OCI-LY7 (cell line): ENCODE data around the gene MAP4.

Source experiments
- EZH2phosphoT487 ChIP-seq: fragments of 200-600 bp; sonication (generic); IDR thresholded peaks from 2 replicates; pipeline ENCODE4 v1.6.1; 2018; ENCODE audit warnings: low read depth, borderline replicate concordance, mild to moderate bottlenecking, mixed run types, antibody characterized with exemption, low read length, moderate library complexity, mixed read lengths
- TF ChIP-seq, protein P1 (sequence below): fragments of 200-600 bp; sonication (generic); conservative IDR thresholded peaks from 2 replicates; pipeline ENCODE4 v1.5.1; 2014; ENCODE audit warnings: mild to moderate bottlenecking, antibody characterized with exemption, low read length, moderate library complexity, mixed read lengths

DNA sequence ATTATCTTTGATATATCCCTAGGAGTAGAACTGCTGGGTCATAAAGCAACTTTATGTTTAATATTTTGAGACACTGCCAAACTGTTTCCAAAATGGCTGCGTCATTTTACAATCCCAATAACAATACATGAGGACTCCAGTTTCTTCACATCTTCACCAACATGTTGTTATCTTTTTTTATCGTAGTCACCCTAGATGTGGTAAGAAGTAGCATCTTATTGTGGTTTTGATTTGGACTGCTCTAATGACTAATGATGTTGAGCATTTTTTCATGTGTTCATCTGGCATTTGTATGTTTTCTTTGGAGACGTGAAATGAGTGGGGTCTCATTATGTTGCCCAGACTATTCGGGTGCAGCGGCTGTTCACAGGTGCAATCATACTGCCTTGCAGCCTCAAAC, 83.8 kb downstream of the MAP4 start:
- TF ChIP-seq, protein P1, sequence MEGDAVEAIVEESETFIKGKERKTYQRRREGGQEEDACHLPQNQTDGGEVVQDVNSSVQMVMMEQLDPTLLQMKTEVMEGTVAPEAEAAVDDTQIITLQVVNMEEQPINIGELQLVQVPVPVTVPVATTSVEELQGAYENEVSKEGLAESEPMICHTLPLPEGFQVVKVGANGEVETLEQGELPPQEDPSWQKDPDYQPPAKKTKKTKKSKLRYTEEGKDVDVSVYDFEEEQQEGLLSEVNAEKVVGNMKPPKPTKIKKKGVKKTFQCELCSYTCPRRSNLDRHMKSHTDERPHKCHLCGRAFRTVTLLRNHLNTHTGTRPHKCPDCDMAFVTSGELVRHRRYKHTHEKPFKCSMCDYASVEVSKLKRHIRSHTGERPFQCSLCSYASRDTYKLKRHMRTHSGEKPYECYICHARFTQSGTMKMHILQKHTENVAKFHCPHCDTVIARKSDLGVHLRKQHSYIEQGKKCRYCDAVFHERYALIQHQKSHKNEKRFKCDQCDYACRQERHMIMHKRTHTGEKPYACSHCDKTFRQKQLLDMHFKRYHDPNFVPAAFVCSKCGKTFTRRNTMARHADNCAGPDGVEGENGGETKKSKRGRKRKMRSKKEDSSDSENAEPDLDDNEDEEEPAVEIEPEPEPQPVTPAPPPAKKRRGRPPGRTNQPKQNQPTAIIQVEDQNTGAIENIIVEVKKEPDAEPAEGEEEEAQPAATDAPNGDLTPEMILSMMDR, result no peak
- TF ChIP-seq EZH2phosphoT487, result no peak
